GM21367 (cell line): ENCODE measurements around the gene IQGAP2.
A peak's percentile ranks its signal among the peaks of the same experiment; 100 is the strongest.
"Not testable (repeated sequence)": the region's sequence is repeated elsewhere in the genome, so short reads cannot be mapped to it uniquely, and the experiment has no call there.

ENCODE experiments used
- ATAC-seq: cut with Tn5 transposase; IDR thresholded peaks from one replicate; pipeline ENCODE4 v1.9.1; 2021; ENCODE audit not compliant: unreplicated experiment

Gene IQGAP2

DNA sequence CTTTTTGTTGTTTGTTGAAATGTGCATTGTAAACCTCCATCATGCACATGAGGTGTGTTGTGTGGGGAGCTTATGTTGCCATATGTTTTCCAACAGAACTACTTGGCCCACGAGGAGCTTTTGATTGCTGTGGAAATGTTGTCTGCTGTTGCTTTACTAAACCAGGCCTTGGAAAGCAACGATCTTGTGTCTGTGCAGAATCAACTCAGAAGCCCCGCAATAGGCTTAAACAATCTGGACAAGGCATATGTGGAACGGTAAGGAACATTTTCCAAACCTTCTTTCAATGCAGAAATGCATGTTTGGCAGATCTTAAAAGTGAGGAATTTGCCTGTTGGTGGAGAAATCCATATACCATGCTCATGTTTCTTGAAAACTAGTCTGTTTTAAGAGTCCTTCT lies 197.6 kb downstream of the IQGAP2 start:
- no peak for ATAC-seq

DNA sequence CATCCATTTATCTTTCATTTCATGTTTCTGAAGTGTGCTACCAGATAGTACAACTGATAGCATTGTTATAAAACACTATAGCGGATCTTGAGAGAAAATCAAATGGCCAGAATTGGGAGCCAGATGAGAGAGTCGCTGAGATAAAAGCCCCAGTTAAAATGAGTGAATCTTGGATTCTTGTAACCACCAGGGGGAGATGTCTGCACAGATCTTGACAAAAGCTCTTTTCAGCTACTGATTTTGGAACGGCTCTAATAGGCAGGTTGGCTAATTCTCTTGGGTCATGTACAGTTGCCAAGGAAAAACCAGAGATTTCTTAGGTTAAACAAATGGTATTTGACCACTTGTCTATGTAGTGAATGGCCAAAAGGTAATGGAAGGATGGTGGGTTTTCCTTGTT lies 198.4 kb downstream of the IQGAP2 start:
- ATAC-seq = no peak

DNA sequence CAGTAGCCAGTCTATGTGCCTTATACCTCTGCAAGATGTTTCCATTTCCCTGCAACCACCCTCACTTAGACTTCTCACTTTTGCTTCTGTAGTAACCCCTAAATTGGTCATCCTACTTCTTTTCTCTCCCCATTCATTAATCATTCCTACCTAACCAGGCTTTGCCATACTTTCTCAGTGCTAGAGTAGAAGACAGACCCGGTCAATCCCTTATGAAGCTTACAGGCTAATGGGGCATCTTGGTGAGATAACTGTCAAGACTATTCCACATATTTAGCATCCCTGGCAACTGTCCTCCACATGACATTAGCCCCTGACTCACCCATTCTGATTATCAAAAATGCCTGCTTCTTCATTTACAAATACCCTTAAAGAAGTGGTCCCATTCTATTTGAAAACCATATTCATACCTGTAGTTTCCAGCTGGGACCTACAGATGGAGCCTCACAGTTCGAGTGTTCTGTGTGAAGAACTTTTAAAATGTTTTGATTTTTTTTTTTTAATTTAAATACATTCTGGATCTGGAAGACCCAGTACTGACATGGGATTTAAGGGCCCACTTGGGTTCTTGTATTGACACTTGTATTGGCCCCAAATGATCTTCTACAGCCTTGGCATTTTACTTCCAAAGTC lies 199.1 kb downstream of the IQGAP2 start:
- no peak for ATAC-seq

DNA sequence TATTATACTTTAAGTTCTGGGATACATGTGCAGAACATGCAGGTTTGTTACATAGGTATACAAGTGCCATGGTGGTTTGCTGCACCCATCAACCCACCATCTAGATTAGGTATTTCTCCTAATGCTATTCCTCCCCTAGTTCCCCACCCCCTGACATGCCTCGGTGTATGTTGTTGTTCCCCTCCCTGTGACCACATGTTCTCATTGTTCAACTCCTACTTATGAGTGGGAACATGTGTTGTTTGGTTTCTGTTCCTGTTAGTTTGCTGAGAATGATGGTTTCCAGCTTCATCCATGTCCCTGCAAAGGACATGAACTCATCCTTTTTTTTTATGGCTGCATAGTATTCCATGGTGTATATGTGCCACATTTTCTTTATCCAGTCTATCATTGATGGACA lies 200.9 kb downstream of the IQGAP2 start:
- not testable (repeated sequence) for ATAC-seq

DNA sequence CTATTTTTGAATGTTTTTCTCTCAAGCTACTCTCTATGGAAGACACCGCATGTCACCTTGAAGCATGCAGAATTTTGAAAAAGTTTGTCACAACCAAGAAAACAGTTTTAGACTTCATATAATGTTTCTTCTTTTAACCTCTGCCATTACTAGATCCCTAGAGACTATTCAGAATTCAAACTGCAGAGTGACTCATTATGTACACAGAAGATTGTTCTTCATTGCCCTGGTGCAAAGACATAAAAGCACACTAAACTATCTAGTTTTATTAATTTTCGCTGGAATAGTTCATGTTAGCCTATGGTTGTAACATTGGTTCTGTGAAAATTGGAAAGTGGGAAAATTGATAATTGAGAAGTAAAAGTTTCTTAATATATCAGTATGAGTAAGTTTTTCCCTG lies 201.8 kb downstream of the IQGAP2 start:
- ATAC-seq = no peak

DNA sequence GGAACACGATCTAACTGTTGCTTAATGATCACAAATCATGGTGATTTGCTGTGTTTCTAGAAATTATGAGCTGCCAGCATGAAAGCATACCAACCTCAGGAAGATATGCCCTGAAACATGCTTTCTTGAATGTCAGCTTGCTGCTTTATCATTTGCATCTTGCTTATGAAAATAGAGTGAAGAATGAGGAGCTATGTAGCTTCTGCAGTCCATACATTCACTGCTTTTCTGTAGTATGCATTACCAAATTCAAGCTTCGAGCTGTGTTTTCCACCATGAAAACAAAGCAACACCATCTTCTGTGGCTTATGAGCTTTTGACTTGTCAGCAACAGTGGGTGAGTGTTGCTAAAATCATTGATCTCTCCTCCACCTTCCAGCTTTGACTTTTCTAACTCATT lies 203.6 kb downstream of the IQGAP2 start:
- ATAC-seq = no peak

DNA sequence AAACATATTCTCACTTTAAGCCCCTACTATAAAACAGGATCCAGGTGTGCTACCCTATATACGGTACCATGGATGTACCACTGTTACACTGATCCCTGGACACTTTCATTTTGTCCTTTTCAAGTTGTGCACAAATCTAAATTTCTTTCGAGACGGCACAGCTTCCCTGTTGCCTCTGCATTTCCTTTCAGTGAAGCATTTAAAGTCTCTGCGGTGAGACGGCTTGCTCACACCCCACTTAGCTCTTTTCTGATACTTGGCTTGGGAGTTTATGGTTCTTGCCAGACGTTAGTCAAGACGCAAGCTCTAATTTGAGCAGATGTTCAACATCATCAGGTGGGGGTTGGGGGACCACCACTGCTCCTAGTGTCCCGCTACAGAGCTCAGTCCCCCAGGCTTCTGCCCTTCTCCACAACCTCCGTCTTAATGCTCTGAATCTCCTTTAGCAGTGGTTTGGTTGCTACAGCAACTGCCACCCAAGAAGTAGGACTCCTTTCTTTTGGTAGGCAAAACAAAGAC lies 204.3 kb downstream of the IQGAP2 start:
- no peak for ATAC-seq

DNA sequence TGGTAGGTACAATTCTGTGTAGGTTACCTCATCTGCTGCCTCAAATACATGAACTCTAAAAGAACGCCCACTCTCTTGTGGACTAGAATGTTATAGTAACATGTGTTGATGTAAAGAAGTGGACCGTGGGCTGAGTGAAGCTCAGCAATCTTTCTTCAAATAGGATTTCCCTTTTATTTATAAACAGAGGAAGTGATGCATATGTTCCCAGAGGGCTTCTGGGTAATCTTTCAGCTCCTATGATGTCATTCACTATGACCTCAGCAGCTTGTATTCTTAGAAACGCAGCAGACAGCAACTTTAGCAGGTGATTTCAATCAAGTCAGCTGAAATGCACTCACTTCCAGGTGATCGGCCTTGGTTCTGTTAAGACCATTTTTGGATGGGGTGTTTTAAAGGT lies 205.7 kb downstream of the IQGAP2 start:
- ATAC-seq = no peak

DNA sequence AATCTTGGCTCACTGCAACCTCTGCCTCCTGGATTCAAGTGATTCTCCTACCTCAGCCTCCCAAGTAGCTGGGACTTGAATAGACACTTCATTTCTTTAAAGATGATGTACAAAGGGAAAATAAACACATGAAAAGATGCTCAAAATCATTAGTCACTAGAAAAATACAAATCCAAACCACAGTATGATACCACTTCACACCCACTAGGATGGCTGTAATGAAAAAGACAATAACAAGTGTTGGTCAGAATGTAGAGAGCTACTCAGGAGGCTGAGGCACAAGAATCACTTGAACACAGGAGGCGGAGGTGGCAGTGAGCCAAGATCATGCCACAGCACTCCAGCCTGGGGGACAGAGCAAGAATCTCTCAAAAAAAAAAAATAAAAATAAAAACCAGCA lies 207.1 kb downstream of the IQGAP2 start:
- ATAC-seq = no peak

DNA sequence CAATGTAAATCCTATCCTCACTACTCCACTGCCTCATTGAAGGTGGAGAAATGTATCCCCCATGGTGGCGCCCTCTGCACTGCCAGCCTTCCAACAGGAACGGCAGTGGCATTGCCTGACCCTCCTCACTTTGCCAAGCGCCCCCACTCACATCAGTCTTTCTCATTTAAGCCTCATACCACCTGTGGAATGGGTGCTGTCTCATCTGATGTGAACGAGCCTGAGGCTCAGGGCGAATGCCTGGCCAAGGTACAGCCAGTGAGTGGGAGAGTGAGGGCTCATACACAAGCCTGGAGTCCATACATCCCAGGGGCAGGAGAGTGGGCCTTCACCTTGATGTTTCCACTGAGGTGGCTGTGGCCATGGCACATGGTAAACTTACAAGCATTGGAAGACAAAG lies 209.9 kb downstream of the IQGAP2 start:
- ATAC-seq = no peak

DNA sequence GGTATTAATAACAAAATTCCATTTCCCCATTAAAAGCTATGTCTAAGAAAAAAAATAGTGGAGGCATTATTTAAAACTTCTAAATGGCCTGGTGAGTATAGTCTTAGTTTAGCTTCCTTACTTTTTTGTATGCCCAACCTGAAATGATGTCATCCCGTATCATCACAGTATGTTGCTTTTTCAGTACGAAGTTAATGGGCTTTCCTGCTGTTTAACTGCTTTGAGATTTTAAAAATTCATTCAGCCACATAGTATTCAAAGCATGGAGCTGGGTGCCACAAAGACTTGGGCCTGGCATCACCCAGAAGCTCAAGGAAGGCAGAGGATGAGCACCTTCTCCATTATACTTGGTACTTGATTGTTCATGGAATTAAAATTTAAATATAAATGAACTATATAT lies 212.7 kb downstream of the IQGAP2 start:
- no peak for ATAC-seq

DNA sequence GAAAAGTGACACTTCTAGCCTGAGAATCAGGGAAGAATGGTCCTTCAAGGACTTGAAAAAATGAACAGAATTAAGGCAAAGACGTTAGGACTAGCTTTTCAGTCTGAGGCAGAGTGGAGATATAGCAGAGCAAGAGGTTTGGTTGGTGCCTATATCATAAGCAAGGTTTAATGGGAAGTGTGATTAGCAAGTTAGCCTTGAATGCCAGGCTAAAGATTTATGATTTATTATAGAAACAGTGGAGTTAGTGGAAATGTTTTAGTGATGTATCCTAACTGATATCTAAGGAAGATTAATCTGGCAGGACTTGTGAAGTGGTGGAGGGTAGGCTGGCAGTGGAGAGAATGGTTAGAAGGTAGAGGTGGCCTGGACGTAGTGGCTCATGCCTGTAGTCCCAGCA lies 213.1 kb downstream of the IQGAP2 start:
- ATAC-seq = no peak

DNA sequence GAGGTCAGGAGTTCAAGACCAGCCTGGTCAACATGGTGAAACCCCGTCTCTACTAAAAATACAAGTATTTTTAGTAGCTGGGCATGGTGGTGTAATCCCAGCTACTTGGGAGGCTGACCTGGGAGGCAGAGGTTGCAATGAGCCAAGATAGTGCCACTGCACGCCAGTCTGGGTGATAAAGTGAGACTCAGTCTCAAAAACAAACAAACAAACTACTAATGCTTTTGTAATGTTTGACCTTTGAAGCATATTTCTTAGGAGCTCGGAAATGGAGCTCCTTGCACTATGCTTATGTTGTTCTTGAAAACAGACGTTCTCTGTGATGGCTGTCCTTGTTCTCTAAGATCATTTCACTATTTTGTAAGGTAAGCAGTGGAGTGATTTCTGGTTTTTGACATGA lies 214.1 kb downstream of the IQGAP2 start:
- no peak for ATAC-seq

DNA sequence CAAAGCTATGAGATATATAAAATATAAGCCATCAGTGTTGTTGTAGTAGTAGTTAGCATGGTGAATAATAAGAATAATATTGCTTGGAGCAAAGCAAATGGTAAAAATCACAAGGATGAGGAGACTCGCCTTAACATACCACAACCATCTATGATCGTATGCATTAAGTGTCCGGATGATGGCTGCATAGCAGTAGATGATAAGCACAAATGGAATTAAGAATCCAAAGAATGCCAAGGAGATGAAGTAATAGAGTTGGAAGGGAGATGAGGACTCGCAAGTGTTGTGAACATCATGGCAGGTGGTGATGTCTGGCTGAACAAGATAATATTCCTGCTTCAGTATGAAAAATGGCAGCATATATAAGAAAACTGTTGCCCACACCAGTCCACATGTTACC lies 214.6 kb downstream of the IQGAP2 start:
- ATAC-seq = no peak

DNA sequence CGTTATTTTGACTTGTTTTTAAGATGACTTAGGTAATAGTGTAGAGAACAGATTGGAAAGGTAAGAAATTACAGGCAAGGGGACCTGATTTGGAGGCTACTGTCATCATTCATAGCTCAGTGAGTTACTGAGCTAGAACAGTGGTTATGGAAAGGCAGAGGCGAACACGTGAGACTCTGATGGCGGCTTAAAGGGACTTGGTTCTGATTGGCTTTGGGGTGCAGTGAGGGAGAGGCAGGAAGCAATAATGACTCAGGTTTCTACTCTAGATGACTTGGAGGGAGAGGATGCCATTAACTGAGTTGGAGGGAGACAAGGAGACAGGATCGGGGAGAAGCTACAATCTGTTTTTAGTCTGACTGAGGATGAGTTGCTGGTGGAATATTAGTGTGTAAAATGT lies 217.1 kb downstream of the IQGAP2 start:
- ATAC-seq = no peak

DNA sequence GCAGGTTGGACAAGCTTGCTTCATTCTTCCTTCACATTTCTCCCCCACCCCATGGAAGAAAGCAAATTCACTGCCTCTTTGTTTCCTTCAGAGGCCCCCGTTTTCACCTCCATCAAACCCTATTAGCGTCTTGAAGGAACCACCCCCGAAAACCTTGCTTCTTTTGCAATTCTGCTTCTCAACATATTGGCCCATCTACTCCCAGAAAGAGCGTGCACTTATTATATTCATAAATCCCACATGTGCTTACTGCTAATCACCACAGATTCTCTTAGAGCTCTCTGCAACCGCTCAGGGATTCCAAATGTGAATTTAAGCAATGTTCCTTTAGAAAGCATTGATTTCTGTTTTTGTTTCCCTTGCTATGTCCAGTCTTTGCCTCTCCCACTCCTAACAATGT lies 219.0 kb downstream of the IQGAP2 start:
- no peak for ATAC-seq

DNA sequence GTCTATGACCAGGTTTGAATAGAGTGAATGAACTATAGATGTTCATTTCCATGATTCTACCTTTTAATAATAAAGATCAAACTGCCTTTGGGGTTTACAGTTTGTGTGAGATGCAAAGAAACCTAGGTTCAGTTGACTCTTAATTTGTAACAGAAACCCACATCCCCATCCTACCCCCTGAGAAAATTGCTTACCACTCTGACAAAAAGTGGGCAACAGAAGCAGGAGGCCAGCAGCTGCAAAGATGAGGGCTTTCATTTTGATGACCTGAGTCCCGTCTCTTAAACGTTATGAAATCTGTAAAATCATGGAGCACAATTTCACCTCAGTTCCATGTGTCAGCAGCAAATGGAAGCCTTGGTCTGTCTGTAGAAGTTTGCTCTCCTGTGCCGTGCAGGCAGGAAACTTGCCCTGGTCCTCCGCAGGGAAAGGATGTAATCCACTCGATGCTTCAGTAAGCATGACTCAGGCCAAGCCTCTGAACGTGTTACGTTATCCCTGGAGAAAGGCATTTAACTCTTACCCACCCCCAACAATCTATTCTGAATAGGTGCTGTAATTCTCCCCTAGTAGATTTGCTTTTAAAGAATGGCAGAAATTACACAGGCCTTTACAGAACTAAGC lies 220.0 kb downstream of the IQGAP2 start, which contains the start of gene F2RL2:
TSS of gene F2RL2 (minus strand) at position 431 of the 624 bp plus-strand sequence. CDS start at position 258, 173 bp downstream.
- ATAC-seq = no peak

DNA sequence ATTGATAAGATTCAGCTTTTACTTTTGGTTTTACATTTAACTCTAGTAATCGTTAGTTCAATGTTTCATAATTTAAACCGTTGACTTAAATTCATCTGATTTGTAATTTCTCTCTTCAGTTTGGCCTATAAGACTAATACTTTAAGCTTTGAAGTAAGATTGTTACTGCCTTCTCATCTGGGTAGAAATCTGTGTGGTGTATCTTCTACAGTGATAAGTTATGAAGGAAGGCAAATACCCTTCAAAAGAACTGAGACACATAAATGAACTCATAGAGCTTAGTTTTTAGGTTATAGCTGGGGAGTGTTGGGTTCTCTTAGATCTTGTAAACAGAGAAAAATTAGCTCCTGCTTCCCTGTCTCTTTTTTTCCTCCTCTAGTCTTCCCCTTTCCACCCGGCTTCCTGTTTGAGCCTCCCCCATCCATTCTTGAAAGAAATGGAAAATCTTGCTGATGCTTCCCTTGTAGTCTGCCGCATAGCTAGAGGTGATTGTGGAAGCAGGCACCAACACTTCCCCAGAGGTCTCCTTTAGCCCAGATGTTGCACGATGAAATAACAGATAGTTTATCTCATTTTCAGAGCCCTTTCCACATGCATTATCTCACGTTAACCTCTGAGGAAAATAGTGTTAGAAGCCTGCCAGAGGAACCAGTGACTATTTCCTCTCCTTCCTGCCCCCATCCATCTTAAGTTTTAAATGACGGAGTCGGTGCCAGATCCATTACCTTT lies 222.2 kb downstream of the IQGAP2 start:
- no peak for ATAC-seq

DNA sequence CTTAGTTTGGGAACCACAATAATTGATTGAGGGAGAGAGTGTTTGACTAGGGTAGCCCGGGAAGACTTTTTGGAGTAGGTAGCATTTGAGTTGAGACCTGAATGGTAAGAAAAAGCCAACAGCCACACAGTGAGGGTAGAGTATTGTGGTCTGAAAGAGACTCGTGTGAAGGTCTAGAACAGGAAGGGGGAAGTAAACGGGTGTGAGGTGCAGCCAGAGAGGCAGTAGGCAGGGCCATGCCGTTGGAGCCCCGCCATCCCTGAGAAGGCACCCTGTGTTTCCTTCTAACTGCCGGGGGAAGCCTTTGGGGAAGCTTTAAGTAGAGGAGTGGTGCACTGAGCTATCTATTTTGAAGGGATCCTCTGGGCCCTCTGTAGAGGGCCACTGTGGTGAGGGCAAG lies 223.7 kb downstream of the IQGAP2 start:
- peak; percentile 58 for ATAC-seq

DNA sequence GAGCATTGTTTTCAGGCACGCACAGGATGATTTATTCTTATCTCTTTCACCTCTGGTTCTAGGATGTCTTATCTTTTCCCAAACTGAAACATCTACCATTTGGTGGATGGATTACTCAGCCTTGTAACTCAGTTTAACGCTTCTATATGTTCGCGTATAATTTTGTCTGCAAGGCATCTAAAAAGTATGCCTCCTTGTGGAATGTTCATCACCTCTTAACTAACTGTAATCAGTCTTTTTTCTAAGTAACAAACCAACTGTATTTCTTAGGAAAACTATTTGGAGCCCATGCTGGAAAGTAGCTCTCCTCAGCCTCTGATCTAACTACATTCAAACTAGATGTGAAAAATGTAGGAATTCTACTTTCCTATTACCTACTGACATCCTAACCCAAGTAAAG lies 231.6 kb downstream of the IQGAP2 start:
- ATAC-seq = no peak

DNA sequence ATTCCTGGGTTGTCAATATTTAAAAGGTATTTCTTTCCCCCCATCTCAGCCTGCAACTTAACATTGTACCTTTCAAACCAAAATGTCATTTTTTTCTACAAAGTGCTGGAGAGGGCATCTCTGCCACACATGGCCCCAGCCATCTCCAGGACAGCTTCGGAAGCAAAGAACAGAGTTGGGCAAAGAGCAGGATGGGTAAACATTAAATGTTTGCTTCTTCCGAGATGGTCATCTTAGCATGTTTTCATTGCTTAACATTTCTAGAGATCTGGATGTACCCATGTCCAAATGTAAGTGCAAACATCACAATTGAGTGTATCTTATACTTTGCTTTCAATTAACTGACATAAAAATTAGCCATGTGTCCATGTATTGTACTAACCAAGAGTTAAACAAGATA lies 234.4 kb downstream of the IQGAP2 start:
- ATAC-seq = no peak

DNA sequence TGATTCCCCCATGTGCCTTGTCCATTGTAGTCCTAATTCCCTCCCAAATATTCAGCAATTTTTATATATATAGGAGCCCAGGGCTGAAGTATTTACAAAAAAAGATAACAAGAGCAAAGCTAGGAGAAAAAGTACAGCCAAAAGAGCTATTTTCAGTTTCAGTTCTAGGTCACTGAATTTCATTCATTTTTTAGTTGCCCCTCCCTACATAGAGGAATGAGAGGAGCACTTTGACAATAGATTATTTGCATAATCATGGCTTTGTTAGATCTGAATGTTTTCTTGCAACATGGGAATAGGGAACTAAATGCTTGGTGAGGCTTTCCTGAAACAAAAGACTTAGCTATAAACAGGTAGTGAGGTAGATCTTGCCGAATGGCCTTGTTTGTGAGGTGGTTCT lies 235.4 kb downstream of the IQGAP2 start:
- peak; percentile 68 for ATAC-seq
